Activated CD4-positive, alpha-beta T cell treated with anti-CD3 and anti-CD28 coated beads for 1 hour (primary cell): ENCODE results near the gene FOXS1.
"Not testable (repeated sequence)": the region's sequence is repeated elsewhere in the genome, so short reads cannot be mapped to it uniquely, and the experiment has no call there.

Experiments
- DNase-seq: peaks from one replicate; pipeline ENCODE4 v3.0.0-alpha.2; 2020

FOXS1 gene

GRCh38 chr20:31820228-31820627, 25.2 kb downstream of the FOXS1 start:
- no peak for DNase-seq

- DNase-seq: no peak
Observed at GRCh38 chr20:31819083-31819784, 26.2 kb downstream of the FOXS1 start, which contains the start of gene MYLK2. MYLK2 (plus strand) TSS chr20:31819356; CDS start chr20:31819581, 225 bp downstream.

- DNase-seq: no peak
Observed at GRCh38 chr20:31818376-31818908, 27.0 kb downstream of the FOXS1 start.

GRCh38 chr20:31817461-31817860, 27.9 kb downstream of the FOXS1 start:
- no peak for DNase-seq

DNA sequence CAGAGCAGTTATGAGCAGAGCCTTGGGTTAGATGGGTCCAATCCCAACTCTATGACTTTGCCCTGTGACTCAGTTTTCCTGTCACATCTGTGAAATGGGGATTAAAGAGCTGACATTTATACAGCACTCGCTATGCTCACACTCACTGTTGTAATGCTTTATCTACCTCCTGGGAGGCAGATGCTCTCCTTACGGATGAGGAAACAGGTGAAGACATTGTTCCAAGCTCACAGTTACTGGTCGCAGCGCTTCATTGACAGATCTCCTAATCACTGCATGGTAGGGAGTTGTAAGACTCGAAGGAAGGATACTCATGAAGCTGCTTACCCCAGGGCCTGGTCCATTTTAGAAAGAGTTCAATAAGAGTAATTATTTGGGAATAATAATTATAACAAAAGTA, 29.2 kb downstream of the FOXS1 start:
- no peak for DNase-seq

DNA sequence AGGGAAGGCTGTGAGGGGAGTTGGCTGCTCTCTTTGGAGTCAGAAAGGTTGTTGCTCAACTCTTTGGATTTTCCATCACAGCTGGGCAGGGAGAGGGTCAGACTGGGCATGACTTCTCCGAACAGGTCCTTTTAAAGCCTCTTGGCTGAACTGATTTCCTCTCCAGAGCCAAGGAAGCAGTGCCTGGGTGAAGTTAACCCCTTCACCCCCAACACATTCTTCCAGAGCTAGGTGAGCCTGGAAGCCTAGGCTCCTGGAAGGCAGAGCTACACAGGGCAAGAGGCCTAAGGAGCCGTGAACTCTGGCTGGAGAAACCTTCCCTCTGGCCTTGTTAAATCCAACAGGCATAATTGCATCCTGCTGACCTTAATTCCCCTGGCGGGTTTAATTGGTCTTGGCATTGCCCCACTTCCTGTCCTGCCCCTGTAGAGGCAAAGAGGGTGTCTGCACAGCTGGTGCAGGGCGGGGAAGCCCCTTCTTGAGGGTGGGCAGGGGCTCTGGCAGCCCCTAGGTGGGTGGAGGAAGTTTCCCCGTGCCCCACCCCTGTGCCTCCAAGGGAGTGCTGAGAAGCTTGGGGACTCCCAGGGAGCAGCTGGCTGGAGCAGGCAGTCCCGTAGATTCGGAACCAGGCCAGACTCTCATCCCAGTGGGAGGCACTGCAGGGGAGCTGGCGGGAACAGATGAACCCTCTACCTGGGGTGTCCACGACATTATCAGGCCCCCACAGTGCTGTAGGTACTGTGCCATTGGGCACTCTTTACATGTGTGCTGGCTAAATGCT, 29.8 kb downstream of the FOXS1 start:
- DNase-seq: no peak

DNA sequence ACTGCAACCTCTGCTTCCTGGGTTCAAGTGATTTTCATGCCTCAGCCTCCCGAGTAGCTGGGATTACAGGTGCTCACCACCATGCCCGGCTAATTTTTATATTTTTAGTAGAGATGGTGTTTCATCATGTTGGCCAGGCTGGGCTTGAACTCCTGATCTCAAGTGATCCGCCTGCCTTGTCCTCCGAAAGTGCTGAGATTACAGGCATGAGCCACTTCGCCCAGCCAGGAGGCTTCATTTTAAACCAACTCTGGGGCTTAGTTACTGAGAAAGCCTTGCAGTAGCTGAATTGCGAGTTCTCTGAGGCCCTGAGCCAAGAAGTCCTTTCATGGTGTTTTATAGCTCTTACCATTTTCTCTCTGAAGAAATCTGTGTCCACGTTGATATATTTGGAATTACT, 31.3 kb downstream of the FOXS1 start:
- DNase-seq: not testable (repeated sequence)

DNA sequence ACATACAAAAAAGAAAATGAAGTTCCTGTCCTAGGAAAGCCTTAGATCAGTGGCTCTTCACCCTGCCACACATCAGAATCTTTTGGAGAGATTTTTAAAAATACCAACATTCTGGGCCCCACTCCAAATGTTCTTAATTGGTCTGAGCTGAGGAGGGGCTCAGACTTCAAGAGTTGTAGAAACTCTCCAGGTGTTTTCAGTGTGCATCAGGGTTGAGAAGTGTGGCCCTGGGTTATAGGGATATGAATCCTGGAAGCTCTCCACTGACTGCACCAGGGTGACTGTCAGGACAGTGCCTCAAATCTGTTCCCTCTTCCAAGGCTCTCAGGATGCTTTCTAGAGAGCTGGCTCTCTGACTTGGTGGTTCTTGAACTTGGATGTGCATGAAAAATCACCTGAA, 31.8 kb downstream of the FOXS1 start:
- DNase-seq: no peak

DNA sequence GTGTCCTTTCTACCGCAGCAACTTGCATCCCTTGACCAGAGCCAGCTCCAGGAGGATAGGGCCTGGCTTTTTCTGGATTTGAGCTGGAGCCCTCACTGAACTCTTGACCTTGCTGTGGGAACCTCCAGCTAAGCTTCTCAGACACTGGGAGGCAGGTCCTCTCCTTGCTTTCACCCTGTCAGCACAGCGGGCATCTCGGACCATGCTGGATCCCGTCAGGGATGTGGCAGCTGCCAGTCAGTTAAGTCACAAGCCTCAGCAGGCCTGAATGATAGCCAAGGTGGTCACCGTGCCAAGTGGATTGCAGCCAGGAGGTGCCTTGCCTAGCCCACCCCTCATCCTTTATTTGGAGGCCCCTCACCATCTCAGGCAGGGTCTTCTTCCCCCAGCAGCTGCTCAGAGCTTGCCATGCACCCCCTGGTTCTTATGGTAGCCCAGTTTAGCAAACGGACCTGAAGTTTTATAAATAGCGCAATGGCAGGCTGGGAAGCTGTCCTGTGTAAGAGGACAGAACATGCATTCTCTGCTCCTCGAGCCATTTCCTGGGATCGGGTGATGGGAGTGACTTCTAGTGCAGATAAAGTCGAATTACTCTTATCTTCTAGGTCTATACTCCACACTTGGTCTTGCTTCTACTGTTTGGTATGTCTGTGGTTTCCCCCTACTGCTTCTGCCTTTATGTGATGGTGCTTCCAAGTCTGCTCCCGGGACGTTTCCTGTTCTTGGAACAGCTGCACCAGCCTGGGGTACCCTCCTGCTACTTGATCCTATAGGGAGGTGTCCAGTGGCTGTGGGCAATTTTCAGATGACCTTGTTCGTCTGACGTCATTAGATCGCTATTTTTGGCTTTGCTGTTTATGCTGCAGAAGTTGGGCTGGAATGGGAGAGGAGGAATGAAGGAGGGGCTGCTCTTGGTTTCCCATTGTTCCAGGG, 33.3 kb downstream of the FOXS1 start:
- no peak for DNase-seq

DNA sequence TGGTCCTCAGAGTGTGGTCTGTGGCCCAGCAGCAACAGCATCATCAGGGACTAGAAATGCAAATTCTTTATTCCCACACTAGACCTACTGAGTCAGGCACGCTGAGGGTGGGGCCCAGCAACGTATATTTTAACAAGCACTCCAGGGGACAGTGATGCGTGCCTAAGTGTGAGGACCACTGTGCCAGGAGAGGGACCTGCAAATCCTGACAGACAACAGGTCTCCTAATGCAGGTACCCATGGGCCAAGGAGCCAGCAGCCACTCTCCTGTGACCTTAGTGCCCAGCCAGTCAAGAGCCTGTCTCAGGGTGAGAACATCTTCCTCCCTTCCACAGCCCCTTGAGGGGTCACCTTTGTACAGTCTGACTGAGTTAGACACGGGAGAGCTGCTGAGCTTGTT, 34.2 kb downstream of the FOXS1 start:
- DNase-seq: no peak

DNA sequence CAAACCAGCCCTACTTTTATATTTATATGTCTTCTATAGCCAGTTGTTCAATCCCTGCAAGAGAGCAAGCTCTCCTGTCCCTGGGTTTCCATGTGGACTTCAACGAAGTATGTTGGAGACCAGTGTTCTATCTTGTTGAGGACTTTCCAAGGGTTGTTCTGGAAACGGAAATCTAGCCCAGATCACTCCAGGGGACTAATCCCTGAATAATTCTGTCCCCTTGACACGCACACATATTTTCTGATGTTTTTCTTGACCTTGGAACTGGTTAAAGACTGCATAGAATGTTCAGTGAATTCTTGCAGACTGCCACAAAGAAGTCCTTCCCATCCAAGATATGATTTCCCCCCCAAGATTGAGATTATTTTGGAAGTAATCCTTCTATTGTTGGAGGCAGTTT, 35.7 kb downstream of the FOXS1 start:
- no peak for DNase-seq

GRCh38 chr20:31808481-31808880, 36.9 kb downstream of the FOXS1 start:
- DNase-seq: no peak

DNA sequence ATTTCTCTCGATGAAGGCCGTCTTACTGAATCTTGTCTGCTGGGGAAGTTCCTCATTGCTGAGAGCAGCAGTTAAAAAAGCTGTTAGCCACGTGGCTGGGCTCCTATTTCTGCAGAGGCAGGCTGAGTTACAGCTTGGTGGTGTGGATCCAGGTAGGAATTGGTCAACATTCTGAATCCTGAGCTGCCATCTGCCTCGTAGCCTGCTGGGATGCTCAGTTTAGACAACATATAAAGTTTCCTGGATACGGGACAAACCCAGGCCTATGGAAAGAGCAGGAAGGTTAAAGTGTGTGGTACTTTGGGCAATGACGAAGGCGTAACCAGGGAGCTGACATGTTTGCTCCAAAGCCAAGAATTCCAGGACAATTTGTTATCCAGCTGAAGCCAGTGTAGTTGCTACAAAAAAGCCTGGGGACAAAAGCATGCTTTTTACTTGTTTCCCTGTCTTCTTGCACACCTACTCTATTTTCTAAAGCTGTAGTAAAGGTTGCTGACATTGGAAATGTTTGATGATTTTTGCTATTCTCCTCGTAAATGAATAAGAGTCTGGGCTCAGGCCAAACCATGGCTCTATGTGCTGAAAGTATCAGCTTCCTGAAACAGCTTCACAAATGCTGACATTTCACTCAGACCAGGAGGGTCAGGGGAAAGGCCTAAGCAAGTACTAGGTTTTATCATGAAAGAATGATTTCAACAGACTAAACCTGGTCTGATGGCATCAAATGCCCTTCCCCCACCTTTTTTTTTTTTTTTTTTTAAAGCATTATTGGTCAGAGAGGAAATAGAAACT, 38.6 kb downstream of the FOXS1 start:
- no peak for DNase-seq

GRCh38 chr20:31803552-31804291, 41.7 kb downstream of the FOXS1 start:
- no peak for DNase-seq

GRCh38 chr20:31801508-31801907, 43.9 kb downstream of the FOXS1 start:
- DNase-seq: no peak

- DNase-seq: no peak
Observed at GRCh38 chr20:31797364-31797763, 48.0 kb downstream of the FOXS1 start.
